HepG2 (cell line): Measurements from ENCODE around the gene ALG3. TPM values are rescaled to one million over a fixed set of nuclear protein-coding genes. Genes with fewer than 3 reads are reported as not detected.
A peak's percentile ranks its signal among the peaks of the same experiment; 100 is the strongest.

Experiments used
- ATF5 ChIP-seq: sonication (generic); formaldehyde crosslinking; IDR thresholded peaks from 2 replicates; pipeline ENCODE4 v1.4.0; 2020; ENCODE audit warnings: mild to moderate bottlenecking, low read depth, missing genetic modification reagents
- FOXP1 ChIP-seq, 2 experiments: fragments of 450-650 bp in 1 of 2; IDR thresholded peaks; 2 replicates each; pipeline ENCODE4 v1.6.1; 2017 to 2018; ENCODE audit warnings: antibody characterized with exemption in 1 of 2
- HNF4A ChIP-seq: sonication (generic); formaldehyde crosslinking; IDR thresholded peaks from 2 replicates; pipeline ENCODE4 v1.4.0; 2020; ENCODE audit warnings: missing genetic modification reagents
- MAFF ChIP-seq: IDR thresholded peaks from 2 replicates; pipeline ENCODE4 v1.6.1; 2011; ENCODE audit warnings: low read depth, low read length, improper control_type of control experiment
- NR3C1 ChIP-seq: sonication (generic); formaldehyde crosslinking; IDR thresholded peaks from 2 replicates; pipeline ENCODE4 v1.4.0; 2020; ENCODE audit warnings: missing genetic modification reagents
- POGK ChIP-seq: sonication (generic); formaldehyde crosslinking; conservative IDR thresholded peaks from 2 replicates; pipeline ENCODE4 v1.8.0; 2022; ENCODE audit warnings: mild to moderate bottlenecking, moderate library complexity, missing genetic modification reagents
- SNAPC4 ChIP-seq: sonication (generic); formaldehyde crosslinking; IDR thresholded peaks from 2 replicates; pipeline ENCODE4 v1.4.0; 2020; ENCODE audit warnings: mild to moderate bottlenecking, missing genetic modification reagents
- ZNF232 ChIP-seq: sonication (generic); formaldehyde crosslinking; IDR thresholded peaks from 2 replicates; pipeline ENCODE4 v1.4.0; 2020; ENCODE audit warnings: missing genetic modification reagents, borderline replicate concordance
- ZNF343 ChIP-seq: sonication (generic); formaldehyde crosslinking; IDR thresholded peaks from 2 replicates; pipeline ENCODE4 v1.4.0; 2020; ENCODE audit warnings: mild to moderate bottlenecking, missing genetic modification reagents
- ZNF44 ChIP-seq: sonication (generic); formaldehyde crosslinking; IDR thresholded peaks from 2 replicates; pipeline ENCODE4 v1.5.1; 2020; ENCODE audit warnings: mild to moderate bottlenecking, missing genetic modification reagents
- ZNF607 ChIP-seq: sonication (generic); formaldehyde crosslinking; IDR thresholded peaks from 2 replicates; pipeline ENCODE4 v1.5.1; 2020; ENCODE audit warnings: missing genetic modification reagents, mild to moderate bottlenecking, borderline replicate concordance
- ZNF670 ChIP-seq: sonication (generic); formaldehyde crosslinking; IDR thresholded peaks from 2 replicates; pipeline ENCODE4 v1.8.0; 2022; ENCODE audit warnings: mild to moderate bottlenecking, missing genetic modification reagents, borderline replicate concordance
- ZNF770 ChIP-seq: sonication (generic); formaldehyde crosslinking; IDR thresholded peaks from 2 replicates; pipeline ENCODE4 v1.5.0; 2020; ENCODE audit warnings: mild to moderate bottlenecking, missing genetic modification reagents
- ZNF800 ChIP-seq: sonication (generic); formaldehyde crosslinking; IDR thresholded peaks from 2 replicates; pipeline ENCODE4 v1.4.0; 2020; ENCODE audit warnings: missing genetic modification reagents
- ZNF83 ChIP-seq: sonication (generic); formaldehyde crosslinking; IDR thresholded peaks from 2 replicates; pipeline ENCODE4 v1.4.0; 2020; ENCODE audit warnings: missing genetic modification reagents, mild to moderate bottlenecking, borderline replicate concordance
- polyA plus RNA-seq, 8 experiments: library from polyadenylated mRNA; depleted of rRNA in 3 of 8; stranded (reverse) in 7 of 8; unstranded in 1 of 8; fragments of >200 nt; fragmentation: Illumina TruSeq in 4 of 8; extraction: Trizol in 4 of 8; gene quantifications; 2 replicates each; pipeline versions ENCODE4 v1.2.1 to v1.2.3, GENCODE V29; 2011 to 2016; ENCODE audit warnings: low read depth in 4 of 8, missing spikeins in 1 of 8, mixed read lengths in 1 of 8; ENCODE audit not compliant: insufficient read depth in 1 of 8
- total RNA-seq, 5 experiments: library from RNA; depleted of rRNA; stranded (reverse); fragments of >200 nt; fragmentation: Illumina TruSeq; extraction: Trizol; gene quantifications; 2 replicates each; pipeline ENCODE4 v1.2.3, GENCODE V29; 2016; ENCODE audit warnings: low read depth in 1 of 5

The ALG3 gene
- total and polyA plus RNA-seq, 2 of the 13 experiments (the other 11 are each of a cell fraction or from before 2014, with no cell fraction given): 46.6 to 57.1 TPM

- TF ChIP-seq SNAPC4 (CRISPR knock-in tag) (peak; percentile 74; the same call in 1 of the 2 replicates), POGK (CRISPR knock-in tag) (peak; percentile 86), ZNF770 (CRISPR knock-in tag) (no peak), ZNF83 (CRISPR knock-in tag) (no peak), ZNF800 (CRISPR knock-in tag) (no peak), HNF4A (CRISPR knock-in tag) (peak; percentile 17; the same call in 1 of the 2 replicates), ATF5 (peak; percentile 91; the same call in 1 of the 2 replicates), ZNF607 (CRISPR knock-in tag) (peak; percentile 25; the same call in 1 of the 2 replicates), NR3C1 (CRISPR knock-in tag) (no peak), MAFF (no peak), ZNF232 (CRISPR knock-in tag) (no peak), ZNF343 (CRISPR knock-in tag) (peak; percentile 75; the same call in 1 of the 2 replicates), ZNF670 (CRISPR knock-in tag) (no peak), ZNF44 (CRISPR knock-in tag) (no peak), FOXP1 (IDR thresholded peaks at IDR 0.05) (no peak), FOXP1 (CRISPR knock-in tag; IDR thresholded peaks at IDR 0.05) (0 out of 2 replicates have a peak, but pooled peaks have one; percentile 5)
Measured at GRCh38 chr3:184248454-184249411, at the start of gene ALG3 (continued).
